Cortex of kidney (tissue), 1 donor: ENCODE data around the gene RTP5.

Experiments
- DNase-seq: peaks from one replicate; lab custom pipeline; 2025; lab: John Stamatoyannopoulos, UW

RTP5 gene

DNA sequence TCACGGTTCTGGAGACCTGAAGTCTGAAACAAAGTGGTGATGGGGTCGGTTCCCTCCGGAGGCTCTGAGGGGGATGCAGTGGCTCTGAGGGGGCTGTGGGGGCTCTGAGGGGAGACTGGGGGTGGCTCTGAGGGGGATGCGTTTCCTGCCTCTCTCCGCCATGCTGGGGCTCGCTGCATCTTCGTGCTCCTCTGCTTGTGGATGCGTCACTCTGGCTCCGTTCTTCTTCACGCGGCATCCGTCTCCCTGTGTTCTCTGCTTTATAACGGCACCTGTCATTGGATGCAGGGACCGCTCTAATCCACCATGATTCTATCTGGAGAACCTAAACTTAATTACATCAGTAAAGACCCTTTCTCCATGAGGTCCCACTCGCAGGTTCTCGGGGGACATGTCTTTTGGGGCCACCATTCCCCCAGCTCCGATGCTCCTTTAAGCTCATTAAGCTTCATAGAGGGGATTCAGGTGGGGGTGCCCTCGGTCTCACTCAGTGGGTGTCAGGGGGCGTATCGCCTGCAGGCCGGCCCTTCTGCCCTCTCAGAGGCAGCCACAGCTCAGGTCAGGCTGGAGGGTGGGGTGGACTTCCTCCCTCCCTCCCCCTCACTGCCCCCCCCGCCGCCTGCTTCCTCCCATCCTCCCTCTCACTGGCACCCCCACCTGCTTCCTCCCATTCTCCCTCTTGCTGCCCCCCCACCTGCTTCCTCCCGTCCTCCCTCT lies 18.4 kb downstream of the RTP5 start:
- DNase-seq, result no peak

DNA sequence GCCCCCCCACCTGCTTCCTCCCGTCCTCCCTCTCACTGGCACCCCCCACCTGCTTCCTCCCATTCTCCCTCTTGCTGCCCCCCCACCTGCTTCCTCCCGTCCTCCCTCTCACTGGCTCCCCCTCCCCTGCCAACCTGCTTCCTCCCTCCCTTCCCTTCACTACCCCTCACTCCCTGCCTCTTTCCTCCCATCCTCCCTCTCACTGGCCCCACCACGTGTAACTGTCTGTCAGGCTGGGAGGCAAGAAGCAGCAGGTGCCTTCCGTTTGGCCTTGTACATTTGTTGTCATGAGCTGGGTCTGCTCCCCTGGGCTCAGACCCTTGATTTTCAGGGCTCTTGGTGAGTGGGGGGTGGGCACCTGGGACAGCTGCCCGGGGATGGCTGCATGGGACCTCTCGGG lies 19.1 kb downstream of the RTP5 start:
- no peak for DNase-seq

DNA sequence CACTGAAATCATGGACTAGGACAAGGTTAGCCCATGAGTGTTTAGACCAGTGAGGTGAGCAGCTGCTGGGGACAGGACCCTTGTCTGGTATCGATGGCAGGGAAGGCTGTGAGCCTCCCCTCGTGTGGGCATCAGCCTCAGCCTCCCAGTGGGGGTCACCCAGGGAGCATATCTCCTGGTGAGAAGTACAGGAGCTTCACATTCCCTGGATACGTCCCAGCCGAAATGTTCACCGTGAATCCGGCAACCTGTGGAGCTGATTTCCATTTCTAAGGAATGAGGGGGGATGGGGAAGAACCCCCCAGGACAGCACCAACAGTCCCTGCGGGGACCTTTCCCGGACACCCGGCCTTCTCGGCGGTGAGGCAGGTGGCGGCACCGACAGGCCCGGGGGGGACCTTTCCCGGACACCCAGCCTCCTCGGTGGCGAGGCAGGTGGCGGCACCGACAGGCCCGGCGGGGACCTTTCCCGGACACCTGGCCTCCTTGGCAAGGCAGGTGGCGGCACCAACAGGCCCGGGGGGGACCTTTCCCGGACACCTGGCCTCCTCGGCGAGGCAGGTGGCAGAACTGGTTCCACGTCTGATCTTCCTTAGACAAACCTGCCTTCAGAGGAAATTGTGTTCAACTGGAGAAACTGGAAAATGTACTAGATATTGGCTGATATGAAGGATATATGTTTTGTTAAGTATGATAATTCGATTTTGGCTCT lies 21.2 kb downstream of the RTP5 start:
- no peak for DNase-seq

DNA sequence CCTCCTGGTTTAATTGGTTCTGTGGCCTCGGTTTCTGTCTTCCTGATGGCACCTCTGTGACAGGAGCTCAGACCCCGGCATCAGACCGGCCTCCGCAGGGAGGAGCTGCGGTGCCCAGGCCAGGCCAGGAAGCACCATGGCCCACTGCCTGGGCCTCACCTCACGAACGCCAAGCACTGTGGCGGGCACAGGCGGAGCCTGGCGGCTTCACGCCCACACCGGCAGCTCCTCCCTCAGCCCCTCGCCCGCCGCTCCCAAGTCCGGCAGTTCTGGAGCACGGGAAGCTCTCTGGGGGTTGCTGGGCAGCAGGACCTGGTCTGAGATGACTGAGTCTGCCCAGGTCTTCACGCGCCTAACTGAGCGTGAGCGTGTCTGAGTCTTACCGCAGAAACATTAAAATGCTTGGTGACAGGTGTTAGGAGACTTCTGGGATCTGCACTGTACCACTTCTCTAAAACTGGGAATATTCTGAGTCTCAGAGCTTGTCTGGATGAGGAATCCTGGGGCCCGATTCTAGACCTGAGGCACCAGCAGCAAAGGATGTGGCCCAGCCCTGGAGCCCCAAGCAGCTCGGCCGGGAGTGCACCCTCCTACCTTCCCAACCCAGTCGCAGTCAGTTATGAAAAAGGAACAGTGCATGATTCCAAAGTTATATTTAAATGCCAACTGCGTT lies 21.9 kb downstream of the RTP5 start:
- no peak for DNase-seq

DNA sequence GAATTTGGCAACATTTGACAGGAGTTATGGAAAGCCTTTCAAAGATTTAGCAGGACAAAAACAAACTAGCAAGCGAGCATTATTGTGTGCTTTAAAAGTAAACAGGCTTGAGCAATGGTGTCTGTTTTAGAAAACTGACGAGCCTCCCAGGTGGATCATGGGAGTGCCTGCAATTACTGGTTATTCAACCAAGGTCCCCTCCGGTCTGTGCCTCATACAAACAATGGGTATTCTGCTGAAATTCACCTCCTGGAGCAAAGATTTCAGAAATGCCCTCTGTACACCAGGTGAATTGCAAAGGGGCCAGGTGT lies 22.4 kb downstream of the RTP5 start:
- no peak for DNase-seq

DNA sequence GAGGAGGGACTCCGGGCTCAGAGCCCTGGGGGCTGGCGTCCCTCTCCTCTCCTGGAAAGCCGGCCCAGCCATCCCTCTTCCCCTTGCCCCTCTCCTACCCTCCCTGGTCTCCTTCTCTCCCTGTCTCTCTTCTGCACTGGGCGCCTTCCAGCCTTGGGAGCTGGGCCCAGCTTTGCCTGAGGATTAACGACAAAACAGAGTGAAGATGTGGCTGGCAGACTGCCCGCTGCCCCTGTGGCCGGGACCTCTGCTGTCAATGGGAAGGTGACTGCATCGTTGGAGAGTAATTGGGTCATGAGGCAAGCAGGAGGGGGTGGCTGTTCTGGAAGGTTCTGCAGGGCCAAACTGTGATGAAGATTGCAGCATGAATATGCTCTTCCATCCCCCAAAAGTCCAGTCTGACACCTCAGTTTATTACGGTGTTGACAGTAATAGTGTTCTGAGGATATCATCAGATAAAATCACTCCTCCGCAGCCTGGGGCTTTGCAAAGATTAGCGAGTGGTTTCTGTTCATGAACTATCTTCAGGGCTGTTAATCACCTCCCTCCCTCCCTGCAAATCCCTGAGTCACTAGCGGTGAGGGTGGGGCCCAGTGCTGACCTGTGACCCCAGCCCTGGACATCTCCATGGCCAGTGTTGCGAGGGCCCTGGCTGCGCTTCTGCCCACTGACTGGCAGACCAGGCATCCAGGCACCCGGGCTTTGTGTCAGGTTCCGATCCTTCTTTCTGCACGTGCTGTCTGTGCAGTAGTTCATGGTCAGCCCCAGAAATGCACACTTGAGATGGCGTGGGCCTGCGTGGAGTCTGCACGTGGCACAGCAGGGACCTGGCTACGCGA lies 23.0 kb downstream of the RTP5 start:
- DNase-seq, result no peak

DNA sequence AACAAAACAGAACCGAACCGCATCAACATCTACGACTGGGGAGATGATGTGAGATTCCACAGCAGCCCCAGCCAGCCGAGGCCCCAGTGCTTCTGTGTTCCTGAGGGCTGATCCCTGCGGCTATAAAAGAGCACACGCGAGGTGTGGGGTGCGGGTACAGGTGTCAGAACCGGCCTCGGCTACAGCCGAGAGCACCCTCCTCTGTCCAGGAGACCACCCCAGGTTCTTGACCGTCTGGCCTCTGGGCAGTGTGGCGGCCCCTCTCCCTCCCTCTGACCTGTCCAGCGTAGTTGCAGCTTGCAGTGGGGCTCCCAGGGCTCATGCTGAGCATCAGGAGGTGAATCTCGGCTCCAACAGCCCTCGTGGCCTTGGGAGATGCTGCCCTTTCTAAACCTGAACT lies 23.7 kb downstream of the RTP5 start:
- no peak for DNase-seq

DNA sequence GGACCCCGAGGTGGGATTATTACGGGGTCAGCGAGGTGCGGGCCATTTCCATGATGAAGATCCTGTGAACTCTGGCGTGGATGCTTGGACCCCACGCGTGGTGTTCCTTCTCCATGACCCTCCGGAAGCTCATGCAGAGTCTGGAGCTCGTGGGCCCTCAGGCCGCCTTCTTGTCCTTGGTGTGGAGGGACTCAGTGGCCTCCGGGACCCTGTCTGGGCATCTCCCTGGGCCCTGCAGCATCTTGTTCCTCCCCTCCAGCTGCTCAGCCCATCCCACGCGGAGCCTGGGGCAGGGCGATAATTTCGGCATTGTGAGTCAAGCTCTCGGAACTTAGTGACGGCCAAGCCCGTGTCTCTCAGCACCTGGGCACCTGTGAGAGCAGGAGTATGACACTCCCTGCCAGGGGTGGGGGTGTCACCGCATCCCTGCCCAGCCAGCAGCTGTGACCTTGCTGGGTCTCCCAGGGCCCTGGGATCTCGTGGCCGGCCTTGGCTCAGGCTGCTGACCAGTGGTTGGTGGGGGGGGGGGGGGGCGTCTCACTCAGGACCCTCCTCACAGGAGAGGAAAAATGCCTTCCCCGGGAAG lies 24.6 kb downstream of the RTP5 start:
- DNase-seq, result no peak

DNA sequence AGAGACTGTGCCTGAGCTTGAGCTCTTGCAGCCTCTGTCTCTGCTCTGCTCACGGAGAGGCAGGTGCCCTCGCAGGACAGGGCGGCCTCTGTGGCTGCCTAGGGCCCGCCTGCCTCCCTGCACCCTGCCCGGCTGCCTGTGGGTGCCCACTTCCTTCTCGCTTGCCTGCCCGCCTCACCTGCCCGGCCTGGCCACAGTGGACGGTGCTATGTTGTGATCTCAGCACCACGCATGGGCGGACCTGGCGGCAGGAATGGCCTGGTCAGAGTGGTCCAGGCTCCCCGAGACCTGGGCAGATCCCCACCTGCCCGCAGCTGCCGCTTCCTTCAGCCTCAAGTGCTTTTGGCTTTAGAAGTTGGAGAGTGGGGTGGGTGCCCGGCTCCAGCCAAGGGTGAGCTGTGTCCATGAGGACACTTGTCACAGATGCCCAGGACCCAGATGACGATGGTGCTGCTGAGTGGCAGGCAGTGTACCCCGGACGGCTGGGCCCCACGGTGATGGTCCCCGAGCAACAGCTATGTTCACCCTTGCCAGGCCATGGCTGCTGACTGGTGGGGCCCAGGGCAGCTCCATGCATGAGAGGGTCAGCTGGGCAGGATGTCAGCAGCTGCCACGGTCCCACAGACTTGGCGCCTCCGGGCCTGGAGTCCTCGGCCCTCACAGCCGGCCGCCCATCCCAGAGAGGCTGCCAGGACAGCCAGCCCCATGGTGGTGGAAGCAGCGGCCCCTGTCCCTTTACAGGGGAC lies 25.3 kb downstream of the RTP5 start:
- DNase-seq, result no peak

DNA sequence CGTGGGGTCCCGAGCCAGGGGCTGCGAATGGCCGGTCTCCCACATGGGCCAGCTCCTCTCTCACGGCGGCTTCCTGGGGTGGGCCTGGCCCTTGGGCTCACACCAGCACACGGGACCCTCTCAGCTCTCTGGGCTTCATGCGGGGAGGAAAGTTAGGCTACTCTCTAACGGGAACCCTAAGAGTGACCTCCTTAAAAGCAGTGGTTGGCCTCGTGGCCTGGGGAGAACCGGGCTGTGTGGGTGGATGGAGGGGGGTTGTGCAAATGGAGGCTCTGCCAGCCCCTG lies 25.8 kb downstream of the RTP5 start:
- DNase-seq, result no peak

DNA sequence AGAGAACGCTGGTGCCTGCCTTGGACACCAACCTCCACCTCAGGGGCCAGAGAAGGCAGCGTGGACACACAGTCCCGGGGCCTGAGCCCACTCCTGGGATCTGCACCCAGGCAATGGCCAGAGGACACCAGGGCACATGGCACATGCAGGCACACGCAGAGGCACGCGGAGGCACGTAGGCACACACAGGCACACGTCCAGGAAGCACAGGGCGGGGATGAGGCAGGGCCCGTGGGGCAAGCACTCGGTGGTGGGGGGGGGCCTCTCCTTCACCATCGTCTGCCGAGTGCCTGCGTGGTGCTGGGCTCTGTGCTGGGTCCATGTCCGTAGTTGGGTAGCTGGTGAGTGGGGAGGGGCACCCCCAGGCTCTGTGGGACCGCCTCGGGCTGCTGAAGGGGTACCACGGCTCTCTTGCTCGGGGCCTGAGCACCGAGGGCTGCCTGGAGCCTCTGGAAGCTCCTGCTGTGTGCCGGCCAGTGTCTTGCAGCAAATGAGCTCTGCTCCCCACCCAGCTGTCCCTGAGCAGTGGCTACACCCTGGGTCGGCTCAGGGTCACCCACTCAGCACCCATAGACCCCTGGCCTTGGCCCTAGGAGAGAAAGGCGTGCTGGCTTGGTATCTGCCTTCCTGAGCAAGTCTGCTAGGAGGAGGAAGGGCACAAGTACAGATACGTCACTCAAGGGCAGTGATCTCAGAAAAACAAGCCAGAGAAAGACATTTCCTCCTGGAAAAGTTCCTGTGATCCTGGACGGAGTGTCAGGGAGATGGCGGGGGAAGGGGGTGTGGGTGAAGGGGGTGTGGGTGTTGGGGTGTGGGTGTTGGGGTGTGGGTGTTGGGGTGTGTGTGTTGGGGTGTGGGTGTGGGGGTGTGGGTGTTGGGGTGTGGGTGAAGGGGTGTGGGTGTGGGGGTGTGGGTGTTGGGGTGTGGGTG lies 26.4 kb downstream of the RTP5 start:
- no peak for DNase-seq

DNA sequence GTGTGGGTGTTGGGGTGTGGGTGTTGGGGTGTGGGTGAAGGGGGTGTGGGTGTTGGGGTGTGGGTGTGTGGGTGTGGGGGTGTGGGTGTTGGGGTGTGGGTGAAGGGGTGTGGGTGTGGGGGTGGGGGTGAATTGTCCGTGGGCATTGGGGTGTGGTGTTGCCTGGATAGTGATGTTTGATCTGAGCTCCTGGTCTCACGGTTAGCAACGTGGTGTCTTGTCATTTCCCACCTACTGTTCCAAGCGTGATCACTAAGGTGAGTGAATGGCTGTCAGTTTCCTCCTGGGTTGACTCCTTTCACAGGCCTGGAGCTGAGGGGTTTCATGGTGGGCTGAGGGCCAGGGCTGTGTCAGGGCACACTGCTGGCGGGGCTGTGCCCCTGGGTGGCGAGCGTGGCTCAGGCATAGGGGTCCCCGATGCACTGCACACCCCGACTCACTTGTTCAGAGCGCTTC lies 27.2 kb downstream of the RTP5 start:
- no peak for DNase-seq

DNA sequence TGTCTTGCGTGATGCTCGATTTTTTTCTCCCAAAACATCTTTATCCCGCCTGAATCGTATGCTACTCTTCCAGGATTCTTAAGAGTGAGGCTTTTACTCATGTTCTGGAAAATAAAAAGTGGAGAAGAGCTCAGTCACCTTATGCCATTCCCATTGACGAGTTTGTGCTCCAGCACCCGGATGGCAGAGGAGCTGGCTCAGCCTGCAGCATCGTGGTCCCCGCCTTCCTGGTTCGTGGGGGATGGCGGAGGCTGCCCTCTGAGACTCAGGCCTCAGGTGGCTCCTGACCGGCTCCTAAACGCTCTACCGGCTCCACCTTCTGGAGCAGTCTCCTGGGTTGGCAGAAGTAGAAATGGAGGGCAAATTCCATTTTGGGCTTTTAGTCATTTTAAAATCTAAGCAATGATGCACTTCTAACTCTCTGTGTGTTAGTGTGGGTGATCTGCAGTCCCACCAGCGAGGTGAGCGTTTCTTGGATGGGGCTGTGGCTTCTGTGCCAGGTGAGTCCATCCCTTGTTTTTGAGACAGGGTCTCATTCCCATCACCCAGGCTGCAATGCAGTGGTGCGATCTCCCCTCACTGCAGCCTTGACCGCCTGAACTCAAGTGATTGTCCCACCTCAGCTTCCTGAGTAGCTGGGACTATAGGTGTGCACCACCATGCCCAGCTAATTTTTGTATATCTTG lies 27.8 kb downstream of the RTP5 start:
- DNase-seq, result no peak

DNA sequence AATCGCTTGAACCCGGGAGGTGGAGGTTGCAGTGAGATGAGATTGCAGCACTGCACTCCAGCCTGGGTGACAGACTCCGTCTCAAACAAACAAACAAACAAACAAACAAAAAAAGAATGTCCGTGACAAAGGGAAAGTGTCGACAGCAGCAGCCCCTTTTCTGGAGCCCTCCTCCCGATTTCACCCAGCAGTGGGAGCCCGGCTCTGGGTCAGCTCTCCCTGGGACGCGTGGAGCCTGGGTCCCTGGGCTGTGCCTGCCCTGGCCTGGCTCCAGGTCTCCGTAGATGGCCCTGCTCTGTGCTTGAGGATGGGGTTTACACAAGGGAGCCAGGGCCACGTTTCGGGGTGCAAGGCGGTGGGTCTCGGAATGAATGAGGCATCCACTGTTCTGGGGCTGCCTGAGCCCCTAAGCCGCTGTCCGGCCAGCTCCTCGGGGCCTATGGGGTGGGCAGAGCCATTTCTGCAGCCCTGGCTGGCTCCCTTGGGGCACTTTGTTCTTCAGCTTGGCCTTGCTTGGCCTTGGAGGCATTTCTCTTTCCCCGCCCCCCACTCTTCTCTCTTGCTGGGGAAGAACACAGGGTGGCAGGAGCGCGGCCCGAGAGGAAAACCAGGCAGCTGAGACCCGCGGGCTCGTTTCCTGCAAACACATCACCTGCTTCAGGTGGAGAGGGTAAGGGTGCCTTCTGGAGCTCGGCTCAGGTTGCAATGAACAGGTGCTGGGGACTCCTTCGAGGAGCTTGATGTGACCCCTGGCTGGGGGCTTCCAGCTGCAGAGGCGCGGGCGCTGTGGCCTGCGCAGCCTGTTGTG lies 29.1 kb downstream of the RTP5 start:
- no peak for DNase-seq

DNA sequence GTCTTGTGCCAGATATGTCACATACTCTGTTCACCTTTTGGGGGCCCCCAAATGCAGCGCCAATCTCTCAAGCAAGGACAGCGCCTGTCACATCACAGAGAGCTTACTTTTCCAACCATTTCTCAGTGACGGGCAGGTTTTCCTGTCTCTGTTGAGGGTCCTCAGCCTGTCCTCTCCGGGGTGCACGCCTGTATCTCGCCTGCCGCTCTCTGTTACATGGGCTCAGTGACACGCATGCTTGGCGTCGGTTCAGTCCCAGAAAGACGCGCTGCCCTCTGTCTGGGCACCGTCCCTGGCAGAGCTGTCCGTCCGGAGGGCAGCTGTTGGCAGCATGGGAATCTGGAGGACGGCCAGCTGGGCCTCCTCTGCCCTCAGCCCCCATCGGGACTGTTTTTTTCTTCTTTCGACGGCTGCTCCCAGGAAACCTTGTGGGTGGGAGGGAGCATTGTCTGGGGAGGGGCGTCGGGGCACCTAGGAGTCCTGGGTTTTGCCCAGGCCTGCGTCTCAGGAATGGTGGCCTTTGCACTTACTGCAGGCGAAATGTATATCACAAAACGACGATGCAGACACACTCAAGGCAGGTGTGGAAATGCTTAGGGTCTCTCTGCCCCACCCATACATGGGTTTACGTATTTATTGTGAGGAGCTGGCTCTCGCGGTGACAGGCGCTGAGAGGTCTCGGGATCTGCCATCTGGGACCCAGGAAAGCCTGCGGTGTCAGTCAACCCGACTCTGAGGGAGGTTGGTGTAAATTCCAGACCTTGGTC lies 30.9 kb downstream of the RTP5 start:
- DNase-seq, result no peak

DNA sequence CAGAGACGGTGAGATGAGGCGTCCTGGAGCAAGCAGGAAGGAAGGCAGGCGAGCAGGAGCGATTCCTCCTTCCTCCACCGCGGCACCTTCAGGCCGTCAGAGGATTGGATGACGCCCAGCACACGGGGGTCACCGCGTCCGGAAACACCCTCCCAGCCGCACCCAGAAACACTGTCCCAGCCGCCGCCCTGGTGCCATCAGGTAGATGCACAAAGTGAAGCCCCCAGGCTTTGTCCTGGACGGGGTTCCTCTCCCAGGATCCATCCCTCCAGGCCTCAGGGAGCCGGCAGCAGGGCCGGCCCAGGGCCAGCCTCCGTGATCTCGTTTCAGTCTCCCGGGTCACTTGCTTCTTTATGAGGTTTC lies 31.5 kb downstream of the RTP5 start:
- no peak for DNase-seq

DNA sequence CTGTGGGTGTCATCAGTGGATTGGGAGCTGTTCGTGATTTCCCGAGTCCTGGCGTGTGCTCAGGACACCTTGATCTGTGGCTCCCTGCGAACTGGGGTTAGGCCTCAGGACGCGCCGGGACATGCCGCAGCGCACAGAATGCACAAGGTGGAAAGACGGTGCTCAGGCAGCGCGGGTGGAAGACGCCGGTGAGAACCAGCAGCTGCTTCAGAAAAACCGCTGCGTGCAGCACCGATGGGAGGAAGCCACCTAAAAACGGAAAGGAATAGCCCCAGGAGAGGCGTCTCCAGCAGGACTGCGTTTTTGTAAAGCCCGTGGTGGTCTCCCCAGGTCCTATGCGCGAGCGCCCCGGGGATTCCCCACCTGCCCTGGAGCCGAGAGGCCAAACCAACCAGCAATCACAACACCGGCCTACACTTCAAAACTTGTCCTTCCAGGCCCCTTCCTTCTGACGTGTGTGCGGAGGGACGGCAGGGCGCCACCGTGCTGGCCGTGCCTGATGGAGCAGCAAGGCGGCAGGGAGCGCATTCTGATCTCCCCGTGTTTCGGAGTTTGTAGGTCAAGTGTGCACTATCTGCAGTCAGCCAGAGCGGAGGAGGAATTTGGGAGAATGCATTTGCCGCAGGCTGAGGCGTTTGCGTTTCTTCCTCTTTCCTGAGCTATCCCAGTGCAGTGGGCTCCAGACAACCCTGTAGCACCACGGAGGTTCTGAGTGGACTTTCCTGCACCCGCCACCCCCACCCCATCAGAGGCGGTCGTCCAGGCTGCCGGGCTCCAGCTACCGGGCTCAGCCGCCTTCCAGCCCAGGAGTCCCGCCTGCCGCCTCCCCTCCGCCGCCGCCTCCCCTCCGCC lies 32.2 kb downstream of the RTP5 start:
- DNase-seq, result no peak
